ENCODE results near the gene NCR3LG1. TPM values are rescaled to one million over a fixed set of nuclear protein-coding genes. Genes with fewer than 3 reads are reported as not detected.

The NCR3LG1 gene
- total RNA-seq, 2 donors from 2014 or later = 2.0 to 3.6 TPM

- Histone ChIP-seq H3K4me3 (no peak overlapping the region), H3K9me3 (no peaks in the 10 kb centered on the region), H3K27me3 (no peaks in the 10 kb centered on the region), H3K4me1 (peaks cover 0 to 3% of the 10 kb centered on the region in 2 donors), H3K27ac (no peak overlapping the region), H3K36me3 (peaks cover 14% of the 10 kb centered on the region)
- DNase-seq (ENCODE audit: low spot score) = no peak
- no peak for TF ChIP-seq CTCF (IDR thresholded peaks at IDR 0.05)
Measured at GRCh38 chr11:17331669-17332068, 19.9 kb upstream of the NCR3LG1 start.

GRCh38 chr11:17333799-17334586 is 17.6 kb upstream of the NCR3LG1 start:
- Histone ChIP-seq H3K4me1 (peaks cover 0 to 3% of the 10 kb centered on the region in 2 donors), H3K36me3 (peaks cover 14% of the 10 kb centered on the region), H3K4me3 (no peak overlapping the region), H3K27ac (no peak overlapping the region), H3K27me3 (no peaks in the 10 kb centered on the region), H3K9me3 (no peaks in the 10 kb centered on the region)
- TF ChIP-seq CTCF (IDR thresholded peaks at IDR 0.05) = no peak
- DNase-seq (ENCODE audit: low spot score) = no peak

GRCh38 chr11:17343257-17343656 is 8.3 kb upstream of the NCR3LG1 start:
- Histone ChIP-seq H3K4me1 (no peaks in the 10 kb centered on the region), H3K36me3 (no peaks in the 10 kb centered on the region), H3K4me3 (no peak overlapping the region), H3K27me3 (no peaks in the 10 kb centered on the region), H3K27ac (no peak overlapping the region), H3K9me3 (no peaks in the 10 kb centered on the region)
- no peak for DNase-seq (ENCODE audit: low spot score)
- no peak for TF ChIP-seq CTCF (IDR thresholded peaks at IDR 0.05)

- DNase-seq (ENCODE audit: low spot score) = no peak
- H3K36me3 ChIP-seq = no peaks in the 10 kb centered on the region
- H3K27ac ChIP-seq = no peak overlapping the region
- TF ChIP-seq CTCF (IDR thresholded peaks at IDR 0.05) = no peak
- no peaks in the 10 kb centered on the region for H3K9me3 ChIP-seq
- H3K27me3 ChIP-seq = no peaks in the 10 kb centered on the region
- no peak overlapping the region for H3K4me3 ChIP-seq
- H3K4me1 ChIP-seq = no peaks in the 10 kb centered on the region
Measured at GRCh38 chr11:17343907-17344306, 7.7 kb upstream of the NCR3LG1 start.

- Histone ChIP-seq H3K9me3 (no peaks in the 10 kb centered on the region), H3K27me3 (no peaks in the 10 kb centered on the region), H3K4me1 (peaks cover 0 to 14% of the 10 kb centered on the region in 2 donors), H3K36me3 (no peaks in the 10 kb centered on the region), H3K4me3 (no peak overlapping the region), H3K27ac (no peak overlapping the region)
- DNase-seq (ENCODE audit: low spot score) = no peak
- no peak for TF ChIP-seq CTCF (IDR thresholded peaks at IDR 0.05)
Measured at GRCh38 chr11:17347676-17348075, 3.9 kb upstream of the NCR3LG1 start.
